Tibial artery (tissue), 4 donors: ENCODE data around the gene TERB2.
A peak's percentile ranks its signal among the peaks of the same experiment; 100 is the strongest.
"Not testable (repeated sequence)": the region's sequence is repeated elsewhere in the genome, so short reads cannot be mapped to it uniquely, and the experiment has no call there.

Source experiments
- DNase-seq, 2 donors: peaks; one replicate each; pipeline ENCODE4 v3.0.0-alpha.2; 2019
- H3K27ac ChIP-seq, 2 donors: fragments of 200-600 bp; sonication (generic) in 1 of 2; 1 replicate in 1 of 2; 2 replicates in 1 of 2; pipeline ENCODE4 v1.5.1; 2018 to 2019; ENCODE audit warnings: mild to moderate bottlenecking in 1 of 2
- H3K27me3 ChIP-seq, 2 donors: fragments of 200-600 bp; sonication (generic) in 1 of 2; one replicate each; pipeline versions ENCODE4 v1.5.1 to v1.6.0; 2016 to 2019
- H3K36me3 ChIP-seq, 3 donors: fragments of 200-600 bp; sonication (generic) in 2 of 3; one replicate each; pipeline ENCODE4 v1.5.1; 2016 to 2019; ENCODE audit warnings: mild to moderate bottlenecking in 2 of 3
- H3K4me1 ChIP-seq, 4 donors: fragments of 200-600 bp; sonication (generic) in 2 of 4; 1 replicate in 3 of 4; 2 replicates in 1 of 4; pipeline ENCODE4 v1.5.1; 2016 to 2019
- H3K4me3 ChIP-seq, 2 donors: fragments of 200-600 bp; sonication (generic) in 1 of 2; 1 replicate in 1 of 2; 2 replicates in 1 of 2; pipeline ENCODE4 v1.5.1; 2018 to 2019; ENCODE audit warnings: mild to moderate bottlenecking in 2 of 2
- H3K9me3 ChIP-seq, 3 donors: fragments of 200-600 bp; sonication (generic) in 1 of 3; one replicate each; pipeline ENCODE4 v1.5.1; 2016 to 2019
- intact Hi-C: fragments of 100-400 bp; cut with DNase I; formaldehyde crosslinking; loops from one replicate; pipeline ENCODE4 v1.15.0; 2023; ENCODE audit warnings: low total_unique reads
- TF ChIP-seq, protein P1 (sequence below), 2 experiments: fragments of 200-600 bp in 1 of 2; fragments of 450-650 bp in 1 of 2; IDR thresholded peaks; one replicate each; pipeline ENCODE4 v1.5.1; 2017 to 2019; ENCODE audit warnings: antibody characterized with exemption in 2 of 2, mild to moderate bottlenecking in 1 of 2, moderate library complexity in 1 of 2

TERB2 gene

DNA sequence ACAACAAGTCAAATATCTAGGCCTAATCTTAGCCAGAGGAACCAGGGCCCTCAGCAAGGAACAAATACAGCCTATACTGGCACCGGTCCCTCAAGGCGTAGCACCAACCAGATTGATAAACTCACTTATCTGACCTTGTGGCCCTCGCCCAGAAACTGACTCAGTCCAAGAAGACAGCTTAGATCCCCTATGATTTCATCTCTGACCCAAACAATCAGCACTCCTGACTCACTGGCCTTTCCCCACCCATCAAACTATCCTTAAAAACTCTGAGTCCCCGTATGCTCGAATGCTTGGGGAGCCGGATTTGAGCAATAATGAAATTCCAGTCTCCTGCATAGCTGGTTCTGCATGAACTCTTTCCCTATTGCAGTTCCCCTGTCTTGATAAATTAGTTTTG lies 64.9 kb downstream of the TERB2 start:
- Histone ChIP-seq H3K27ac (no peak overlapping the region), H3K36me3 (no peaks in the 10 kb centered on the region), H3K4me3 (no peak overlapping the region), H3K4me1 (peaks cover 0 to 18% (median 16%) of the 10 kb centered on the region in 4 donors), H3K9me3 (no peaks in the 10 kb centered on the region), H3K27me3 (peaks cover 0 to 10% of the 10 kb centered on the region in 2 donors)
- intact Hi-C loops = no loop called here
- DNase-seq = no peak
- TF ChIP-seq, protein P1, sequence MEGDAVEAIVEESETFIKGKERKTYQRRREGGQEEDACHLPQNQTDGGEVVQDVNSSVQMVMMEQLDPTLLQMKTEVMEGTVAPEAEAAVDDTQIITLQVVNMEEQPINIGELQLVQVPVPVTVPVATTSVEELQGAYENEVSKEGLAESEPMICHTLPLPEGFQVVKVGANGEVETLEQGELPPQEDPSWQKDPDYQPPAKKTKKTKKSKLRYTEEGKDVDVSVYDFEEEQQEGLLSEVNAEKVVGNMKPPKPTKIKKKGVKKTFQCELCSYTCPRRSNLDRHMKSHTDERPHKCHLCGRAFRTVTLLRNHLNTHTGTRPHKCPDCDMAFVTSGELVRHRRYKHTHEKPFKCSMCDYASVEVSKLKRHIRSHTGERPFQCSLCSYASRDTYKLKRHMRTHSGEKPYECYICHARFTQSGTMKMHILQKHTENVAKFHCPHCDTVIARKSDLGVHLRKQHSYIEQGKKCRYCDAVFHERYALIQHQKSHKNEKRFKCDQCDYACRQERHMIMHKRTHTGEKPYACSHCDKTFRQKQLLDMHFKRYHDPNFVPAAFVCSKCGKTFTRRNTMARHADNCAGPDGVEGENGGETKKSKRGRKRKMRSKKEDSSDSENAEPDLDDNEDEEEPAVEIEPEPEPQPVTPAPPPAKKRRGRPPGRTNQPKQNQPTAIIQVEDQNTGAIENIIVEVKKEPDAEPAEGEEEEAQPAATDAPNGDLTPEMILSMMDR (IDR thresholded peaks at IDR 0.05) = no peak

DNA sequence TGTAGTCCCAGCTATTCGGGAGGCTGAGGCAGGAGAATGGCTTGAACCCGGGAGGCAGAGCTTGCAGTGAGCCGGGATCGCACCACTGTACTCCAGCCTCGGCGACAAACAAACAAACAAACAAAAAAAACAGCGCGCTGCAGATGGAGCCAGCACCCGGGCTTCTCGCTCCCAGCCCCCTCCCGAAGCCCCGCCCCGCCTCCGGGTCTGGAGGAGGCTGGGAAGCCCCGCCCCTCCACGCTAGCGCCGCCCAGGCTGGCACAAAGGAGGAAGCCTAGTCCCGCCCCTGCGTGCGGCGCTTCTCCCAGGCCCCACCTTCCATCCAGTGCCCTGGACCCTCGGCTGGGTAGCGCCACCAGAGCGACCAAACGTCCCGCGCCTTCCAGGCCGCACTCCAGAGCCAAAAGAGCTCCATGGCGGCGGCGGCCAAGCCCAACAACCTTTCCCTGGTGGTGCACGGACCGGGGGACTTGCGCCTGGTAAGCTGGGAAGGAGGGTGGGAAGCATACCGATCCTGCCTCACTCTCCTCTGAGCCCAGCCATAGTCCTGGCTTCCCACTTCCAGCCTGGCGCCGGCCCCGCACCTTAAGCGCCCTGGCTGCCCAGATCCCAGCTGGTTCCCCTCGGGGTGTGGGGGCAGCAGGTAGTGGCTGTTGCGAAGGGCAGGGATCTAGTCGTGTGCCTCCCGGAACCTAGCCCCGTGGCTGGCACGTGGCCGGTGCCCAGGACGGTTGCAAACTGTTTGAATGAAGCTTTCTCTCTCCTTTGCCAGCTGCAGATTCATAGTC lies 66.6 kb downstream of the TERB2 start, which contains the start of gene SORD:
Gene SORD, plus strand, starts transcription at position 325 of the 788 bp plus-strand sequence. Its CDS starts 89 bp downstream, at position 414.
- intact Hi-C loops = no loop called here
- Histone ChIP-seq H3K4me3 (peak within 1 kb of the TSS; percentile 58 to 86), H3K4me1 (peaks cover 0 to 18% (median 16%) of the 10 kb centered on the region in 4 donors), H3K36me3 (no peaks in the 10 kb centered on the region), H3K9me3 (no peaks in the 10 kb centered on the region), H3K27ac (peak within 1 kb of the TSS; percentile 76 to 77), H3K27me3 (peaks cover 0 to 10% of the 10 kb centered on the region in 2 donors)
- peak; percentile 90 to 93 for DNase-seq
- TF ChIP-seq, protein P1 (IDR thresholded peaks at IDR 0.05) = no peak

DNA sequence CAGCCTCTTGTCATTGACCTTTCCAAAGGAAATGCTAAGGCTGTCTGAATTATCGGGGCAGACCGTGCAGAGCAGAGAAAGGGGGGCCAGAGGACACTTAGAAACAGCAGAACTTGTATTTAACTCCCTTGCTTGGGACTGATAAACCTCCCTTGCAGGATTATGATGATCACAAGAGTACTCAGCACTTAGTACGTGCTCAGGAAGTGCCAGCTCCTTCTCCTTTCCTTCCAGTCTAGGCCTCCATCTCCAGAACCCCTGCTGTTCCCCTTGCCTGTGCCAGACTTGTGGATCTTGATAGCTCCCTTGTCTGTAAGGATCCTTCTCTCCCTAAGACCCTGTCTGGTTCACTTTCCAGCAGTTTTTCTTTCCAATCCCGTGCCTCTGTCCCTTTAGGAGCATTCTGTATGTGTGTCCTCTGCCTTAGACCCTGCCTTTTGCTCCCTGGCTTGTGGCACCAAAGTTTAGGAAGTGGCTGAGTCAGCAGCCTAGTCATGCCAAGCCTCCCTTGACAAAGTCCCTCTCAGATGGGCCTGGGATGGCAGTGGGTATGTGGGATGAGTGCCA lies 67.3 kb downstream of the TERB2 start:
- no peak for DNase-seq
- peaks cover 0 to 18% (median 16%) of the 10 kb centered on the region in 4 donors for H3K4me1 ChIP-seq
- intact Hi-C loops = no loop called here

DNA sequence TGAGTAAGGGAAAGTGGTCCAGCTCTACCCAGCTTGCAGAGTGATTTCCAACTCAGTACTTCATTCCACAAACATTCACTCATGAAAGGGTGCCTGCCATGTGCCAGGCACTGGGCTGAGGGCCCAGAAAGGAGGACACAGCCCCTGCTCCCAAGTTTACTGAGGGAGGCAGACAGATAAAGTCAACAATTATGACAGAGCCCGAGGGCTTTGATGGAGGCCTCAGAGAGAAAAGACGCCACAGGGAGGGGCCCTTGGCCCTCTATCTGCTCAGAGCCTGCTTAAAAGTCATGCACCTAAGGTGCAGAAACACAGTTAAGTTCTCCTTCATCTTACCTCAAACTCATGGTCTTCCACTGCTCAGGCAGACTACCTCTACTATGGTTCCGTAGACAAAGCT lies 68.2 kb downstream of the TERB2 start:
- H3K27ac ChIP-seq, DNase-seq: not testable (repeated sequence)

More for the DNA sequence above, 67.3 kb downstream of the TERB2 start:
- Histone ChIP-seq H3K27ac (peak overlapping the region; percentile 76 to 77), H3K27me3 (peaks cover 0 to 10% of the 10 kb centered on the region in 2 donors), H3K9me3 (no peaks in the 10 kb centered on the region), H3K4me3 (peak overlapping the region; percentile 58 to 86), H3K36me3 (no peaks in the 10 kb centered on the region)
- TF ChIP-seq, protein P1 (IDR thresholded peaks at IDR 0.05) = no peak

DNA sequence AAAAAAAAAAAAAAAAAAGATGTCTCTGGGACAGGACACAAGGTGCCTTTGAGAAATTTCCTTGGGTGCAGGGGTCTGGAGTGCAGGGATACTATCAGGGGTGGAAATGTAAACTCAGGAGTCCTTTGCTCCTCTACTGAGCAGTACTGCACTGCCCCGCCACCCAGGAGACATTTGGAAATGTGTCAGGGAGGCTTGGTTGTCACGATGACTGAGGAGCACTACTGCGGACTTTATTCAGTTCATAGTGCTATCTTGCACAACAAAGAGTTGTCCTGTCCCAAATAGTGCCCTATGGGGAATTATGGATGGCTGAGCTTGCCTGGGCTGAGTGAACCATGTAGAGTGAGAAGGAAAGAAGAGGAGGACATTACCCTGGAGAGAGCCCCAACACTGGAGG lies 69.1 kb downstream of the TERB2 start:
- not testable (repeated sequence) for H3K9me3 ChIP-seq, H3K4me3 ChIP-seq, H3K27ac ChIP-seq, DNase-seq, H3K36me3 ChIP-seq, H3K27me3 ChIP-seq
- intact Hi-C loops = loop anchor here (5.0 kb wide), 1 partner anchor 163 kb away; no protein-coding TSS in a partner anchor
- H3K4me1 ChIP-seq = peaks cover 0 to 18% (median 16%) of the 10 kb centered on the region in 4 donors

More for the DNA sequence above, 68.2 kb downstream of the TERB2 start:
- peaks cover 0 to 18% (median 16%) of the 10 kb centered on the region in 4 donors for H3K4me1 ChIP-seq
- H3K36me3 ChIP-seq, H3K4me3 ChIP-seq, H3K27me3 ChIP-seq, H3K9me3 ChIP-seq: not testable (repeated sequence)
- intact Hi-C loops = loop anchor here (5.0 kb wide), 1 partner anchor 162 kb away; no protein-coding TSS in a partner anchor

DNA sequence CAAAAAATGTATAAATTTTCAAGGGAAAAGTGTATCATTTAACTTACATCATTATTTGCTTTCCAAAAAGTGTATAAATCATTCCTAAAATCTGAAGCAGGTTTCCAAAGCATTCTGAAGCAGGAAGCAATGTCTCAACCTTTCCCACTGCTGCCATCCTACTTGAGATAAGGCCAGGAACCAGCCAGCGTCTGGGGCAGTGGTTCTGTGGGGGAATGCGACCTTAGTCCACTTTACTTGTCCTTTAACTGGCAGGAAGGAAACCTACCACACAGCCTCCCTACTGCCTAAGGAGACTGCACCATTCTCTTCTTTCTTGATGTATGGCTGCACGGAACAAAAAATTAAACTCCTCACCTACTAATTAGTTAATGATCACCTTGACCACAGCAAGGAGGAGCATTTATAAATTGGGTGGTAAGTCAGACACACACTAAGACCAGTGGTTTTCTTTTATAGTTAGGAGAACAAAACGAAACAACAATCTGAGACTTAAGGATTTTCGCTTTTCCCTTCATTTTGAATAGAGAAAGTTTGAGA lies 70.2 kb downstream of the TERB2 start:
- intact Hi-C loops = loop anchor here (5.0 kb wide), 1 partner anchor 164 kb away; no protein-coding TSS in a partner anchor
- Histone ChIP-seq H3K4me3 (no peak overlapping the region), H3K4me1 (peaks cover 0 to 18% (median 16%) of the 10 kb centered on the region in 4 donors), H3K9me3 (no peaks in the 10 kb centered on the region), H3K27ac (no peak overlapping the region), H3K27me3 (no peaks in the 10 kb centered on the region), H3K36me3 (no peaks in the 10 kb centered on the region)
- TF ChIP-seq, protein P1 (IDR thresholded peaks at IDR 0.05) = no peak
- no peak for DNase-seq
